Activated T-cell treated with anti-CD3 and anti-CD28 coated beads, Interleukin-2, amount 50 U/mL, for 48 hours (primary cell): Measurements from ENCODE around the gene XRCC5.
"Not testable (repeated sequence)": the region's sequence is repeated elsewhere in the genome, so short reads cannot be mapped to it uniquely, and the experiment has no call there.

Experiments used
- DNase-seq, 2 experiments: peaks; one replicate each; pipeline ENCODE4 v3.0.0-alpha.2; 2020

The XRCC5 gene

GRCh38 chr2:216205486-216205885, 96.3 kb downstream of the XRCC5 start:
- no peak for DNase-seq

GRCh38 chr2:216206041-216206703, 97.0 kb downstream of the XRCC5 start:
- DNase-seq, result no peak

GRCh38 chr2:216206821-216207220, 97.7 kb downstream of the XRCC5 start:
- peak in 1 of 2 experiments; percentile 47 for DNase-seq

GRCh38 chr2:216208661-216209060, 99.5 kb downstream of the XRCC5 start:
- not testable (repeated sequence) for DNase-seq

DNA sequence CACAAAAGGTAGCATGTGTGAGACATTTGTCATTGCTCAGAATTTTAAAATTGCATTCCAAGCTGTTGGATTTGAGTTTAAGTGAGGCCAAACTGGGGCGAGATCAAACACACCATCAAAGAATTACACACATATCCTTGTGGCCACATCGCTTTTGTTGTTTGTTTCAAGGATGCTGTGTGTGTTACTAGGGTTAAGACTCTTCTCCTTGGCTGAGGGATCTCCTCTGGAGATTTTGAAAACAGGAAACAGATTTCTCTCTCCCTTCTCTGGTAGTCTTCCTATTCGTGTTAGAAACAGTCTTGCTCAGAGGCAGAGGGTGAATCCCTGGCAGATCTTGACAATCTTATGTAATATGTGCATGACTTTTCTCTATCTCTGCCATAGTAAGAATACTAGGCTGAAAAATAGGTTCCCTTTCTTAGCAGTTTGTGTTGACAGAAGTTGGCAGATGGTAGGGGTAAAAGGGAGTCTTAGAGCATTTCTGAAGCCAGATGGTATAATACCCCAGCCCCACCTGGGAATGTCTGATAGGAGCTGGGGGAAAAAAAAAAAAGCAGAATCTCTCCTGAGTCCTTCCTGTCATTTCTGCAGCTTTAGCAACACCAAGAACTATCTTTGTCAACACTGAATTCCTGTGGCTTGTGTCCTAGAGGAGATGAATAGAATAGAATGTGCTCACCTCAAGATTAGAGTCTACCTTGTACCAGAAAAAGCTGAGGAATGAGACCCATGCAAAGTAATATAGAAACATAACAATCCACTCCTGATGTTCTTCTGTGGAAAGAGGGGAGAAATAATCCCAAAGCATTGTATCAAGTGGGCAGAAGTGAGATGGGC, 101.8 kb downstream of the XRCC5 start:
- DNase-seq, result no peak

- no peak for DNase-seq
Observed at GRCh38 chr2:216211614-216212145, 102.5 kb downstream of the XRCC5 start.

GRCh38 chr2:216214768-216215167, 105.6 kb downstream of the XRCC5 start:
- no peak for DNase-seq

DNA sequence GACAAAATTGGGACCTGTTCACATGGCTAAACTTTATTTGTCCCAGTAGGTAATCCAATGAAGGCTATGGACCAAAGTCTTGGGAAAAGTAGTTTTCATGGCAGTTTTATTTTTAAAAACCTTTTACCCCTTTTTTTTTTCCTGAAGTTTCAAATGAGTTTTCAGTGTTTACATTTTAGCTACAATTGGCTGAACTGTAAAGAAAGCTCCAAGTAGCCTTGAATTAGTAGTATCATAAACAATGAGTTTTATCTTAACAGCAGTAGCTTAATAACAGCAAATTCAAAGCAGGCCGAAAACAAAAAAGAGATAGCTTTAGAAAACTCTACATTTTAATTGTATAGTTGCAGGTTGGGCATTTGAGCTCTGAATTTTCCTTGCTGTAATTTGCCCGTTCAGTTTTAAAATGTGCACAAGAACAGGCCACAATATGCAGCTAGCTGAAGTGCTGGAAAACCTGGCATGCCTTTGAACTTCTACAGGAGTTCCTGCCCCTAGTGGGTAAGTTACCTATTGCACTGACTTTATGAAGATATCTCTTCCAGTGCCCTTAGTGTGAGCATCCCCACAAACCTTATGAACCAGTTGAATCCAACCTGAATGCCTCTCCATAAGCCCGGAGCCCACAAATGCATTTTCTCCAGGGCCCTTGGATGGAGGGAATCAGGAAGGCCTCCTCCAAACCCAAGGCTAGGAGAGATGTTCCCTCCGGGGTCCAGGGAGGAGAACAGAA, 106.7 kb downstream of the XRCC5 start:
- no peak for DNase-seq

DNA sequence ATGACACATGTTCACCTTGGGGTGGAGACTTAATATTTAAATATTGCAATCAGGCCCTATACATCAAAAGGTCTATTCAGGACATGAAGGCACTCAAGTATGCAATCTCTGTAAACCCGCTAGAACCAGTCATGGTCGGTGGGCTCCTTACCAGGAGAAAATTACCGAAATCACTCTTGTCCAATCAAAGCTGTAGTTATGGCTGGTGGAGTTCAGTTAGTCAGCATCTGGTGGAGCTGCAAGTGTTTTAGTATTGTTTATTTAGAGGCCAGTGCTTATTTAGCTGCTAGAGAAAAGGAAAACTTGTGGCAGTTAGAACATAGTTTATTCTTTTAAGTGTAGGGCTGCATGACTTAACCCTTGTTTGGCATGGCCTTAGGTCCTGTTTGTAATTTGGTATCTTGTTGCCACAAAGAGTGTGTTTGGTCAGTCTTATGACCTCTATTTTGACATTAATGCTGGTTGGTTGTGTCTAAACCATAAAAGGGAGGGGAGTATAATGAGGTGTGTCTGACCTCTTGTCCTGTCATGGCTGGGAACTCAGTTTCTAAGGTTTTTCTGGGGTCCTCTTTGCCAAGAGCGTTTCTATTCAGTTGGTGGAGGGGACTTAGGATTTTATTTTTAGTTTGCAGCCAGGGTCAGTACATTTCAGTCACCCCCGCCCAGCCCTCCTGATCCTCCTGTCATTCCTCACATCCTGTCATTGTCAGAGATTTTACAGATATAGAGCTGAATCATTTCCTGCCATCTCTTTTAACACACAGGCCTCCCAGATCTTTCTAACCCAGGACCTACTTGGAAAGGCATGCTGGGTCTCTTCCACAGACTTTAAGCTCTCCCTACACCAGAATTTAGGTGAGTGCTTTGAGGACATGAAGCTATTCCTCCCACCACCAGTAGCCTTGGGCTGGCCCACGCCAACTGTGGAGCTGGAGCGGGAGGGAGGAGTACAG, 108.1 kb downstream of the XRCC5 start:
- peak in 1 of 2 experiments; percentile 38 for DNase-seq

GRCh38 chr2:216217904-216218260, 108.7 kb downstream of the XRCC5 start:
- no peak for DNase-seq

DNA sequence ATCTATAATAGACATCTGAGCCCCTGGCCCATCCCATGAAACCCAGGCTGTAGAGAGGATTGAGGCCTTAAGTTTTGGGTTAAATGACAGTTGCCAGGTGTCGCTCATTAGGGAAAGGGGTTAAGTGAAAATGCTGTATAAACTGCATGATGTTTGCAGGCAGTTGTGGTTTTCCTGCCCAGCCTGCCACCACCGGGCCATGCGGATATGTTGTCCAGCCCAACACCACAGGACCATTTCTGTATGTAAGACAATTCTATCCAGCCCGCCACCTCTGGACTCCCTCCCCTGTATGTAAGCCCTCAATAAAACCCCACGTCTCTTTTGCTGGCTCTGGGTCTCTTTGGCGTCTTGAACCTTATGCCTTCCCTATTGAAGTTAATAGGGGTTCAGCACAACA, 110.7 kb downstream of the XRCC5 start:
- no peak for DNase-seq

DNA sequence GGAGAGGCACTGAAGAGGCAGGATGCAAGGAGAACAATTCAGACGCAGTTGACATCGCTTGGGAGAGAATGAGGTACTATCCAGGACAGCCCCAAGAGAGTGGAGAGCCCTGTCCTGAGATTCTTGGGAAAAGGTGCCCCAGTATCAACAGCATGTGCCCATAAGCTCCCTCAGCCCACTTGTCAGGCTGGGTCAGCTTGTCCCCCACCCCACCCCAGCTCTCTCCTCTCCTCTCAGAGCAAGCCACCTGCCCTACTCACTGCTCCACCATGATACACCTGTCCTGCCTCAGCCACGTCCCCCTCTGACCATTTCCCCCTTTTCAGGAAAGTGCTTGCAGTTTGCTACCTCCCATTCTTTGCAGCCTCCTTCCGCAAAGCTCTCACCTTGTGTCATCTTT, 111.8 kb downstream of the XRCC5 start:
- no peak for DNase-seq

DNA sequence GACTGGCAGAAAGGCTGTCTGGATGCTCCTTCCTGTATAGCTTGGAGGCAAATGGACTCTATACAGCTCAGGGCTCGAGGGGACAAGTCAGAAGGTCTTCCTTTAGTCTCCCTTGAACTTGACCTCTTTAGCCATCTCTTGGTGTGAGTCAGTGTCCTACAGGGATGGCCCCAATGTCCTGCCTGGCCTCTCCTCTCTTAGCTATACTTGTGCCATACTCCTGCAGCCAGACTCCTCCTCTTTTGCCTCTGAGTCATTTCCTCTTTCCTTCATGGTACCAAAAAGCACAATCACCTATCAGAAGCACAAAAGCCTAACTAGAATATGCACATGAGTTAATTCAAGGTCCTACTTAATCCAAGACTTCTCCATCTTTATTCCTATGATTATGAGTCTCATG, 112.7 kb downstream of the XRCC5 start:
- DNase-seq, result no peak

- DNase-seq, result no peak
Observed at GRCh38 chr2:216222650-216223352, 113.7 kb downstream of the XRCC5 start.

DNA sequence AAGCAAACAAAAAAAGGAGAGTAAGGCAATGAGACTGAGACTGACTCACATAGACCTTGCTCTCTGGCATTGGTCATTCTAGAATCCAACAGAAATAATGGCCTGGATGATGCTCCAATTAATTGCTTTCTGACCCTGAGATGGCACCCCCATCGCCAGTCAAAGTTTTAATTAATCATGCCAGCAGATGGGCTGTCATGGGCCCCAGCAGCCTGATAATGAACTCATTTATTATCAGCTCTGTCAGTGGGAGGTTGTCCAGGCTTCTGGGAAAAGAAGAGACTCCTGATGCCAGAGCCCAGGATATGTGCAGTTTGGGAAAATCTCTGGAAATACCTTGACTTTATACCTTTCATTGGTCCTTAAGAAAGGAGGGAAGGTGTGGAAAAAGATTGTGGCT, 115.2 kb downstream of the XRCC5 start:
- DNase-seq, result no peak

DNA sequence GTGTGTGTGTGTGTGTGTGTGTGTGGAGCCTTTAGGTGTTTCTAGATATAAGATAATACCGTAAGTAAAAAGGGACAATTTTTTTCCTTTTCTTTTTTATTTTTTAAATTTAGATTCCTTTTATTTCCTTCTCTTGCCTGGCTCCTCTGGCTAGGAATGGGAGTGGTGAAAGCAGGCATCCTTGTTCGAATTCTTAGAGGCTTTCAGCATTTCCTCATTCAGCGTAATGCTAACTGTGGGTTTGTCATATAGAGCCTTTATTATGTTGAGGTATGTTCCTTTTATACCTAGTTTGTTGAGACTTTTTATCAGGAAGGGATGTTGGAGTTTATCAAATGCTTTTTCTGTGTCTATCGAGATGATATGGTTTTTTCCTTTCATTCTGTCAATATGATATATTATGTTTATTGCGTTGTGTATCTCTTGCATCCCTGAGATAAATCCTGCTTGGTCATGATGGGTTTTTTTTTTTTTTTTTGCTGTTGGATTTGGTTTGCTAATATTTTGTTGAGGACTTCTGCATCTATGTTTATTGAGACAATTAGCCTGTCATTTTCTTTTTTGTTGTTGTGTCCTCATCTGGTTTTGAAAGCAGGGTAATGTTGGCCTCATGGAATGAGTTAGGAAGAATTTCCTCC, 120.2 kb downstream of the XRCC5 start:
- no peak for DNase-seq

- DNase-seq, result no peak
Observed at GRCh38 chr2:216231867-216232266, 122.7 kb downstream of the XRCC5 start.

DNA sequence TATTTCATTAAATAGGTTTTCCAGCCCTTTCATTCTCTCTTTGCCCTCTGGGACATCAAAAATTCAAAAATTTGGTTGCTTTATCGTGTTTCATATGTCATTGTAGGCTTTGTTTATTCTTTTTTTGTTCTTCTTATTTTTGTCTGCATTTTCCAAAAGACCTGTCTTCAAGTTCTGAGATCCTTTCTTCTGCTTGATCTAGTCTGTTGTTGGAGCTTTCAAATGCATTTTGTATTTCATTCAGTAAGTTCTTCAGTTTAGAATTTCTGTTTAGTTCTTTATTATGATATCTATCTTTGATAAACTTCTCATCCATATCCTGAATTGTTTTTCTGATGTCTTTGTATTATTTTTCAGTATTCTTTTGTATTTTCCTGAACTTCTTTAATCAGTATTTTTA, 123.6 kb downstream of the XRCC5 start:
- no peak for DNase-seq

- no peak for DNase-seq
Observed at GRCh38 chr2:216233281-216233995, 124.3 kb downstream of the XRCC5 start.

DNA sequence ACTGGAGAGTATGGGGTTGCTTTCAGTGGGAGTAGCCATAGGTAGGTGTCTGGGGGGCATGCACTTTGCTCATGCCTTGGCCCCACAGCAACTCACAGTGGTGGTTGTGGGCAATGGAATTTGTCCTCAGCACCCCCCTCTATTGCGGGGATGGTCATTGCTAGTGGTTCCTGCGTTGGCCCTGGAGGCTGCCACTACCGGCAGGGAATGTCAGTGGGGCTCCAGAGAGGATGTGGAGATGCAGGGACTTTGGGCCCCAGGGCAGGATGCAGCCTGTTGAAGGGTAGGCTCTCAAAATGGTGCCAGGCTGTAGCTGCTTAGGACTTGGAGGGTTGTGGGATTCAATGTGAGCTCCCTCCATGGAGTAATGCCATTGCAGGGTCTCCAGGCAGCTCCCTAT, 125.0 kb downstream of the XRCC5 start:
- no peak for DNase-seq

- no peak for DNase-seq
Observed at GRCh38 chr2:216235462-216235861, 126.3 kb downstream of the XRCC5 start.
